ENCODE measurements around the gene ERC1. TPM values are rescaled to one million over a fixed set of nuclear protein-coding genes. Genes with fewer than 3 reads are reported as not detected.

The ERC1 gene
- total RNA-seq, 2 experiments from 2014 or later: 40.1 to 49.6 TPM

GRCh38 chr12:1003600-1004271 is 12.7 kb downstream of the ERC1 start:
- Histone ChIP-seq H3K36me3 (ENCODE audit: insufficient read depth, low read length) (peaks cover 7% of the 10 kb centered on the region), H3K9me3 (ENCODE audit: control insufficient read depth in 1 of 2, insufficient read depth in 1 of 2, low read length in 2 of 2) (no peaks in the 10 kb centered on the region), H3K4me3 (ENCODE audit: low read length) (no peak overlapping the region), H3K27ac (ENCODE audit: low read depth in 1 of 2, low read length in 2 of 2) (no peak overlapping the region), H3K27me3 (ENCODE audit: control insufficient read depth in 1 of 2, insufficient read depth in 2 of 2, low read length in 2 of 2) (no peaks in the 10 kb centered on the region), H3K4me1 (ENCODE audit: insufficient read depth, low read length) (no peaks in the 10 kb centered on the region)
- intact Hi-C loops (cut with DNase I, micrococcal nuclease): no loop called here
- H3K9me3 Mint-ChIP-seq: no peaks in the 10 kb centered on the region
- H3K27ac Mint-ChIP-seq: no peak overlapping the region
- peaks cover 13% of the 10 kb centered on the region for H3K36me3 Mint-ChIP-seq (ENCODE audit: low read depth)
- no peak for TF ChIP-seq CTCF (IDR thresholded peaks at IDR 0.05)
- DNase-seq (no peak), ATAC-seq (ENCODE audit: poor library complexity) (no peak)
- peaks cover 26% of the 10 kb centered on the region for H3K4me1 Mint-ChIP-seq (ENCODE audit: low read depth)
- H3K27me3 Mint-ChIP-seq: no peaks in the 10 kb centered on the region
- ChIA-PET POLR2A (interaction anchor here (0.7 kb wide), 1 partner anchor 495 kb away, joined by 3 read pairs; no protein-coding TSS in a partner anchor), CTCF (interaction anchor here (0.6 to 1.3 kb wide), 2 partner anchors 114 to 339 kb away, joined by 3 read pairs; no protein-coding TSS in a partner anchor)
- H3K4me3 Mint-ChIP-seq: no peak overlapping the region

DNA sequence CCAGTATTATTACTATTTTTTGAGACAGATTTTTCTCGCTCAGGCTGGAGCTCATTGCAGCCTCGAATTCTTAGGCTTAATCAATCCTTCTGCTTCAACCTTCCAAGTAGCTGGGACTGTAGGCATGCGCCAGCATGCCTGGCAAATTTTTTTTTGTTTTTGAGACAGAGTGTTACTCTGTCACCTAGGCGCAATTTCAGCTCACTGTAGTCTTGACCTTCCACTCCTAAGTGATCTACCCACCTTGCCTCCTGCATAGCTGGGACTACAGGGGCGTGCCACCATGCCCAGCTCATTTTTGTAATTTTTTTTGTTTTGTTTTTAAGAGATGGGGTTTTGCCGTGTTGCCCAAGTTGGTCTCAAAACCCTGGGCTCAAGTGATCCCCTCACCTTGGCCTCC is 15.2 kb downstream of the ERC1 start:
- H3K9me3 Mint-ChIP-seq: no peaks in the 10 kb centered on the region
- Histone ChIP-seq H3K36me3 (ENCODE audit: insufficient read depth, low read length) (peaks cover 6% of the 10 kb centered on the region), H3K27me3 (ENCODE audit: control insufficient read depth in 1 of 2, insufficient read depth in 2 of 2, low read length in 2 of 2) (no peaks in the 10 kb centered on the region), H3K9me3 (ENCODE audit: control insufficient read depth in 1 of 2, insufficient read depth in 1 of 2, low read length in 2 of 2) (no peaks in the 10 kb centered on the region), H3K4me3 (ENCODE audit: low read length) (no peak overlapping the region), H3K4me1 (ENCODE audit: insufficient read depth, low read length) (no peaks in the 10 kb centered on the region), H3K27ac (ENCODE audit: low read depth in 1 of 2, low read length in 2 of 2) (no peak overlapping the region)
- CTCF ChIA-PET: no interaction called here
- TF ChIP-seq CTCF (IDR thresholded peaks at IDR 0.05): no peak
- POLR2A ChIA-PET: interaction anchor here (0.6 kb wide), 1 partner anchor 50 kb away, joined by 3 read pairs; no protein-coding TSS in a partner anchor
- intact Hi-C loops (cut with DNase I, micrococcal nuclease): no loop called here
- H3K27ac Mint-ChIP-seq: no peak overlapping the region
- no peak for ATAC-seq (ENCODE audit: poor library complexity)
- no peaks in the 10 kb centered on the region for H3K27me3 Mint-ChIP-seq
- no peak for DNase-seq
- H3K4me3 Mint-ChIP-seq: no peak overlapping the region
- H3K4me1 Mint-ChIP-seq (ENCODE audit: low read depth): peaks cover 19% of the 10 kb centered on the region
- H3K36me3 Mint-ChIP-seq (ENCODE audit: low read depth): peaks cover 15% of the 10 kb centered on the region

GRCh38 chr12:1007276-1007675 is 16.3 kb downstream of the ERC1 start:
- POLR2A ChIA-PET: no interaction called here
- Histone ChIP-seq H3K4me3 (ENCODE audit: low read length) (no peak overlapping the region), H3K9me3 (ENCODE audit: control insufficient read depth in 1 of 2, insufficient read depth in 1 of 2, low read length in 2 of 2) (no peaks in the 10 kb centered on the region), H3K27me3 (ENCODE audit: control insufficient read depth in 1 of 2, insufficient read depth in 2 of 2, low read length in 2 of 2) (no peaks in the 10 kb centered on the region), H3K4me1 (ENCODE audit: insufficient read depth, low read length) (no peaks in the 10 kb centered on the region), H3K36me3 (ENCODE audit: insufficient read depth, low read length) (peaks cover 4% of the 10 kb centered on the region), H3K27ac (ENCODE audit: low read depth in 1 of 2, low read length in 2 of 2) (no peak overlapping the region)
- Mint-ChIP-seq H3K27ac (no peak overlapping the region), H3K4me3 (no peak overlapping the region), H3K4me1 (ENCODE audit: low read depth) (peaks cover 18% of the 10 kb centered on the region), H3K27me3 (no peaks in the 10 kb centered on the region), H3K9me3 (no peaks in the 10 kb centered on the region), H3K36me3 (ENCODE audit: low read depth) (peaks cover 10% of the 10 kb centered on the region)
- CTCF ChIA-PET: no interaction called here
- no peak for ATAC-seq (ENCODE audit: poor library complexity)
- DNase-seq: no peak
- TF ChIP-seq CTCF (IDR thresholded peaks at IDR 0.05): no peak
- intact Hi-C loops (cut with DNase I, micrococcal nuclease): no loop called here
